Endothelial cell of umbilical vein (primary cell): ENCODE results near the gene CCDC124.

Source experiments
- EZH2 ChIP-seq: IDR thresholded peaks from 2 replicates; pipeline ENCODE4 v1.6.1; 2012; ENCODE audit warnings: borderline replicate concordance, low read depth, mild to moderate bottlenecking, moderate library complexity, low read length, inconsistent platforms; ENCODE audit not compliant: severe bottlenecking
- FOS ChIP-seq: IDR thresholded peaks from 2 replicates; pipeline ENCODE4 v1.6.1; 2011; ENCODE audit warnings: mild to moderate bottlenecking, low read length, moderate library complexity, borderline replicate concordance; ENCODE audit not compliant: insufficient read depth
- GATA2 ChIP-seq: IDR thresholded peaks from 2 replicates; pipeline ENCODE4 v1.7.0; 2011; ENCODE audit warnings: low read depth, mild to moderate bottlenecking, moderate library complexity, mixed read lengths, low read length; ENCODE audit not compliant: insufficient read length, insufficient read depth
- JUN ChIP-seq: IDR thresholded peaks from 2 replicates; pipeline ENCODE4 v1.6.1; 2011; ENCODE audit warnings: borderline replicate concordance, low read depth; ENCODE audit not compliant: insufficient read length, insufficient read depth
- POLR2A ChIP-seq: IDR thresholded peaks from 2 replicates; pipeline ENCODE4 v1.6.1; 2012; ENCODE audit warnings: low read depth, mild to moderate bottlenecking, control low read depth, low read length
- POLR2AphosphoS5 ChIP-seq: IDR thresholded peaks from 2 replicates; pipeline ENCODE4 v1.6.1; 2012; ENCODE audit warnings: low read depth, mild to moderate bottlenecking, control low read depth, low read length, moderate library complexity; ENCODE audit not compliant: insufficient read depth
- TF ChIP-seq, protein P1 (sequence below), 2 donors: IDR thresholded peaks; 1 replicate in 1 of 2; 2 replicates in 1 of 2; pipeline ENCODE4 v1.5.1; 2011; ENCODE audit warnings: low read length in 2 of 2, mild to moderate bottlenecking in 2 of 2, moderate library complexity in 2 of 2, control low read depth in 1 of 2, inconsistent platforms in 1 of 2, low read depth in 1 of 2; ENCODE audit not compliant: insufficient read depth in 1 of 2; ENCODE audit errors: extremely low read depth in 1 of 2
- TF ChIP-seq, protein P2 (sequence below): IDR thresholded peaks from 2 replicates; pipeline ENCODE4 v1.6.1; 2011; ENCODE audit not compliant: insufficient read depth, insufficient read length

DNA sequence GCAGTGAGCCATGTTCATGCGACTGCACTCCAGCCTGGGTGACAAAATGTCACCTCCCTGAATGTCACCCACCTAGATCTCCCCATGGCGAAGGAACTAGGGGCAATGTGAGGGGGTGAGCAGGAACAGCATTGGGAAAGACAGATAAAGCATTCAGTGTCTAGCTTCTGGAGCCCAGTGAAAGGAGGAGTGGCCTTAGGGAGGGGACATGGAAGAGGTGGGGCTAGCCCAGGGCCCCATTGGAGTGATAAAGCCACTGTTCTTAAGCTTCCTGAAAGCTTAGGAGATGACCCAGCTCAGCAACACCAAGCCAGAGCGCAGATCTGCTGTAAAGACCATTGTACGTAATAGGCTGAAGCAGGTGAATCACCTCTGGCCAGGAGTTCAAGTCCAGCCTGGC lies 21.1 kb downstream of the CCDC124 start:
- TF ChIP-seq POLR2A (no peak), EZH2 (no peak), POLR2AphosphoS5 (no peak), JUN (no peak), GATA2 (no peak), FOS (no peak)
- TF ChIP-seq, protein P1, sequence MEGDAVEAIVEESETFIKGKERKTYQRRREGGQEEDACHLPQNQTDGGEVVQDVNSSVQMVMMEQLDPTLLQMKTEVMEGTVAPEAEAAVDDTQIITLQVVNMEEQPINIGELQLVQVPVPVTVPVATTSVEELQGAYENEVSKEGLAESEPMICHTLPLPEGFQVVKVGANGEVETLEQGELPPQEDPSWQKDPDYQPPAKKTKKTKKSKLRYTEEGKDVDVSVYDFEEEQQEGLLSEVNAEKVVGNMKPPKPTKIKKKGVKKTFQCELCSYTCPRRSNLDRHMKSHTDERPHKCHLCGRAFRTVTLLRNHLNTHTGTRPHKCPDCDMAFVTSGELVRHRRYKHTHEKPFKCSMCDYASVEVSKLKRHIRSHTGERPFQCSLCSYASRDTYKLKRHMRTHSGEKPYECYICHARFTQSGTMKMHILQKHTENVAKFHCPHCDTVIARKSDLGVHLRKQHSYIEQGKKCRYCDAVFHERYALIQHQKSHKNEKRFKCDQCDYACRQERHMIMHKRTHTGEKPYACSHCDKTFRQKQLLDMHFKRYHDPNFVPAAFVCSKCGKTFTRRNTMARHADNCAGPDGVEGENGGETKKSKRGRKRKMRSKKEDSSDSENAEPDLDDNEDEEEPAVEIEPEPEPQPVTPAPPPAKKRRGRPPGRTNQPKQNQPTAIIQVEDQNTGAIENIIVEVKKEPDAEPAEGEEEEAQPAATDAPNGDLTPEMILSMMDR (IDR thresholded peaks at IDR 0.05; ENCODE audit: extremely low read depth in 1 of 2, insufficient read depth in 1 of 2, low read depth in 1 of 2, low read length in 2 of 2): no peak
- TF ChIP-seq, protein P2, sequence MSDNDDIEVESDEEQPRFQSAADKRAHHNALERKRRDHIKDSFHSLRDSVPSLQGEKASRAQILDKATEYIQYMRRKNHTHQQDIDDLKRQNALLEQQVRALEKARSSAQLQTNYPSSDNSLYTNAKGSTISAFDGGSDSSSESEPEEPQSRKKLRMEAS: no peak
